HL-60 (cell line): ENCODE results near the gene EML3.

Experiments used
- CTCF ChIP-seq: IDR thresholded peaks from one replicate; pipeline ENCODE4 v1.5.1; 2011; ENCODE audit warnings: low read length, control low read depth, inconsistent platforms; ENCODE audit not compliant: insufficient read depth
- GABPA ChIP-seq: IDR thresholded peaks from 2 replicates; pipeline ENCODE4 v1.6.1; 2012; ENCODE audit warnings: low read depth
- POLR2AphosphoS5 ChIP-seq: IDR thresholded peaks from 2 replicates; pipeline ENCODE4 v1.6.1; 2012; ENCODE audit warnings: low read depth
- TF ChIP-seq, protein P1 (sequence below): IDR thresholded peaks from 2 replicates; pipeline ENCODE4 v1.6.1; 2012; ENCODE audit warnings: low read depth; ENCODE audit not compliant: insufficient replicate concordance

- TF ChIP-seq CTCF (no peak), POLR2AphosphoS5 (no peak), GABPA (no peak)
- TF ChIP-seq, protein P1, sequence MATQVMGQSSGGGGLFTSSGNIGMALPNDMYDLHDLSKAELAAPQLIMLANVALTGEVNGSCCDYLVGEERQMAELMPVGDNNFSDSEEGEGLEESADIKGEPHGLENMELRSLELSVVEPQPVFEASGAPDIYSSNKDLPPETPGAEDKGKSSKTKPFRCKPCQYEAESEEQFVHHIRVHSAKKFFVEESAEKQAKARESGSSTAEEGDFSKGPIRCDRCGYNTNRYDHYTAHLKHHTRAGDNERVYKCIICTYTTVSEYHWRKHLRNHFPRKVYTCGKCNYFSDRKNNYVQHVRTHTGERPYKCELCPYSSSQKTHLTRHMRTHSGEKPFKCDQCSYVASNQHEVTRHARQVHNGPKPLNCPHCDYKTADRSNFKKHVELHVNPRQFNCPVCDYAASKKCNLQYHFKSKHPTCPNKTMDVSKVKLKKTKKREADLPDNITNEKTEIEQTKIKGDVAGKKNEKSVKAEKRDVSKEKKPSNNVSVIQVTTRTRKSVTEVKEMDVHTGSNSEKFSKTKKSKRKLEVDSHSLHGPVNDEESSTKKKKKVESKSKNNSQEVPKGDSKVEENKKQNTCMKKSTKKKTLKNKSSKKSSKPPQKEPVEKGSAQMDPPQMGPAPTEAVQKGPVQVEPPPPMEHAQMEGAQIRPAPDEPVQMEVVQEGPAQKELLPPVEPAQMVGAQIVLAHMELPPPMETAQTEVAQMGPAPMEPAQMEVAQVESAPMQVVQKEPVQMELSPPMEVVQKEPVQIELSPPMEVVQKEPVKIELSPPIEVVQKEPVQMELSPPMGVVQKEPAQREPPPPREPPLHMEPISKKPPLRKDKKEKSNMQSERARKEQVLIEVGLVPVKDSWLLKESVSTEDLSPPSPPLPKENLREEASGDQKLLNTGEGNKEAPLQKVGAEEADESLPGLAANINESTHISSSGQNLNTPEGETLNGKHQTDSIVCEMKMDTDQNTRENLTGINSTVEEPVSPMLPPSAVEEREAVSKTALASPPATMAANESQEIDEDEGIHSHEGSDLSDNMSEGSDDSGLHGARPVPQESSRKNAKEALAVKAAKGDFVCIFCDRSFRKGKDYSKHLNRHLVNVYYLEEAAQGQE: no peak
These were observed 31.4 kb downstream of the EML3 start for GRCh38 chr11:62580959-62581715.
